Left ventricle myocardium inferior (tissue), 1 donor: ENCODE results near the gene ZCCHC4. TPM values are rescaled to one million over a fixed set of nuclear protein-coding genes. Genes with fewer than 3 reads are reported as not detected.

Source experiments
- DNase-seq: peaks from one replicate; pipeline ENCODE4 v3.0.0-alpha.2; 2020
- H3K27ac ChIP-seq: fragments of 200-600 bp; replicated peaks from 2 replicates; pipeline ENCODE4 v1.8.0; 2021
- H3K27me3 ChIP-seq: fragments of 200-600 bp; 2 replicates; pipeline ENCODE4 v1.8.0; 2021; ENCODE audit warnings: low read depth
- H3K36me3 ChIP-seq: fragments of 200-600 bp; 2 replicates; pipeline ENCODE4 v1.8.0; 2021
- H3K4me1 ChIP-seq: fragments of 200-600 bp; 2 replicates; pipeline ENCODE4 v1.8.0; 2021
- H3K4me3 ChIP-seq: fragments of 200-600 bp; 2 replicates; pipeline ENCODE4 v1.8.0; 2021; ENCODE audit warnings: mild to moderate bottlenecking, moderate library complexity
- H3K9me3 ChIP-seq: fragments of 200-600 bp; replicated peaks from 2 replicates; pipeline ENCODE4 v1.8.0; 2021
- intact Hi-C: fragments of 100-400 bp; cut with micrococcal nuclease; formaldehyde crosslinking; loops from one replicate; pipeline ENCODE4 v1.11.0; 2022
- total RNA-seq: library from RNA; stranded (reverse); fragmentation: NEBNext Ultra II Directional; extraction: Animal tissue kit (Norgen Biotek cat#: 25700); gene quantifications from one replicate; pipeline ENCODE4 v1.2.1, GENCODE V29; 2021
- TF ChIP-seq, protein P1 (sequence below): fragments of 200-600 bp; IDR thresholded peaks from 2 replicates; pipeline ENCODE4 v1.8.0; 2021; ENCODE audit warnings: antibody characterized with exemption, mild to moderate bottlenecking, borderline replicate concordance
- donor health status: DM: no; HTN: yes; CAD: no; lungs with severe emphysema.

Gene ZCCHC4
- total RNA-seq, 1 donor from 2014 or later = 8.7 TPM

- no peaks in the 10 kb centered on the region for H3K4me1 ChIP-seq
- intact Hi-C loops = no loop called here
These were observed 22.0 kb upstream of the ZCCHC4 start for GRCh38 chr4:25290490-25291067.

DNA sequence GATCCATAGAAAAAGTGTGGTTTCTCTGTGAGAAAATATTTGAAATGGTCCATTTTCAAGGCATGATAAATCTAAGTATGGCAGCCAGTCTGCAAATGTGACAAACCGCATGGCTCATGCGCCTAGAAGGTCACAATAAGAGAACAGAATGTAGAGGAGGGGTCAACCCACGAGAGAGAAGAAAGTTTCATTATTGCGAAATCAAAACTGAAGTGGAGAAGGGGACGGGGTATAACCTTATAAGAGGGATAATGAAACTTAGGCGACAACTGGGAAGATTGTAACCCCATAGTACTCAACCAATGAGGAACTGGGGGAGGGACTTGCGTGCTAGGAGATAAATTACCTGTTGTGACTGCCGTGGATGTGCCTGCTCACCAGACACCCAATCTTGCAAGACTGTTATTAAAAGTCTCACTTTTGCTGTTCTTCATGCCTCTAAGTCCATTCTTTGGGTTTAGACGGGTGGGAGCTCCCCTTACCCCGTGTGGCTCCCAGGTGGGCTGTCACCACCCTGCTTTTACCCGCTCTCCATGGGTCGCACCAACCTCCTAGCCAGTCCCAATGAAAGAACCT lies 21.3 kb upstream of the ZCCHC4 start:
- no peaks in the 10 kb centered on the region for H3K4me1 ChIP-seq
- H3K27ac ChIP-seq = no peak overlapping the region
- DNase-seq = no peak
- H3K27me3 ChIP-seq = peaks cover 11% of the 10 kb centered on the region
- H3K4me3 ChIP-seq = no peak overlapping the region
- intact Hi-C loops = no loop called here
- H3K36me3 ChIP-seq = no peaks in the 10 kb centered on the region
- TF ChIP-seq, protein P1, sequence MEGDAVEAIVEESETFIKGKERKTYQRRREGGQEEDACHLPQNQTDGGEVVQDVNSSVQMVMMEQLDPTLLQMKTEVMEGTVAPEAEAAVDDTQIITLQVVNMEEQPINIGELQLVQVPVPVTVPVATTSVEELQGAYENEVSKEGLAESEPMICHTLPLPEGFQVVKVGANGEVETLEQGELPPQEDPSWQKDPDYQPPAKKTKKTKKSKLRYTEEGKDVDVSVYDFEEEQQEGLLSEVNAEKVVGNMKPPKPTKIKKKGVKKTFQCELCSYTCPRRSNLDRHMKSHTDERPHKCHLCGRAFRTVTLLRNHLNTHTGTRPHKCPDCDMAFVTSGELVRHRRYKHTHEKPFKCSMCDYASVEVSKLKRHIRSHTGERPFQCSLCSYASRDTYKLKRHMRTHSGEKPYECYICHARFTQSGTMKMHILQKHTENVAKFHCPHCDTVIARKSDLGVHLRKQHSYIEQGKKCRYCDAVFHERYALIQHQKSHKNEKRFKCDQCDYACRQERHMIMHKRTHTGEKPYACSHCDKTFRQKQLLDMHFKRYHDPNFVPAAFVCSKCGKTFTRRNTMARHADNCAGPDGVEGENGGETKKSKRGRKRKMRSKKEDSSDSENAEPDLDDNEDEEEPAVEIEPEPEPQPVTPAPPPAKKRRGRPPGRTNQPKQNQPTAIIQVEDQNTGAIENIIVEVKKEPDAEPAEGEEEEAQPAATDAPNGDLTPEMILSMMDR = no peak
- peaks cover 10% of the 10 kb centered on the region for H3K9me3 ChIP-seq

More at GRCh38 chr4:25290490-25291067, 22.0 kb upstream of the ZCCHC4 start:
- Histone ChIP-seq H3K27ac (no peak overlapping the region), H3K36me3 (no peaks in the 10 kb centered on the region), H3K4me3 (no peak overlapping the region), H3K27me3 (peaks cover 11% of the 10 kb centered on the region), H3K9me3 (peaks cover 10% of the 10 kb centered on the region)
- TF ChIP-seq, protein P1 = no peak
- DNase-seq = no peak

DNA sequence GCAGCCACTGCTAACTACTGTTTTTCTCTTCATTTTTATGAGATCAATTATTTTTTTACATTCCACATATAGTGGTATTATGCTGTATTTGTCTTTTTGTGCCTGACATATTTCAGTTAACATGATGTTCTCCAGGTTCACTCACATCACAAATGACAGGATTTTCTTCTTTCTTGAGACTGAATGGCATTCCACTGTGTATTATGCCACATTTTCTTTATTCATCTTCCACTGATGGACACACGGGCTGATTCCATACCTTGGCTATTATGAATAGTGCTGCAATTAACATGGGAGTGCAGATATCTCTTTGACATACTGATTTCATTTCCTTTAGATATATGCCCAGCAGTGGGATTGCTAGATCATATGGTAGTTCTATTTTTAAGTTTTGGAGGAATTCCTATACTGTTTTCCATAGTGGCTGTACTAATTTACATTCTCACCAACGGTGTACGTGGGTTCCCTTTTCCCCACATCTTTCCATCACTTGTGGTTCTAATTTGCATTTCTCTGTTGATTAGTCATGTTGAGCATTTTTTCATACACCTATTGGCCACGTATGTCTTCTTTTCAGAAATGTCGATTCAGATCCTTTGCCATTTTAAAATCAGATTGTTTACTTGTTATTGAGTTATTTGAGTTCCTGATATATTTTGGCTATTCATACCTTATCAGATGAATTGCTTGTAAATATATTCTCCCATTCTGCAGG lies 14.9 kb upstream of the ZCCHC4 start:
- Histone ChIP-seq H3K4me3 (no peak overlapping the region), H3K27me3 (peaks cover 27% of the 10 kb centered on the region), H3K27ac (no peak overlapping the region), H3K4me1 (no peaks in the 10 kb centered on the region), H3K9me3 (no peaks in the 10 kb centered on the region), H3K36me3 (no peaks in the 10 kb centered on the region)
- intact Hi-C loops = no loop called here
- DNase-seq = no peak
- TF ChIP-seq, protein P1 = no peak

GRCh38 chr4:25299476-25300203 lies 12.9 kb upstream of the ZCCHC4 start:
- no peak for DNase-seq
- intact Hi-C loops = no loop called here
- Histone ChIP-seq H3K27ac (no peak overlapping the region), H3K36me3 (no peaks in the 10 kb centered on the region), H3K4me1 (no peaks in the 10 kb centered on the region), H3K4me3 (no peak overlapping the region), H3K9me3 (no peaks in the 10 kb centered on the region), H3K27me3 (peaks cover 24% of the 10 kb centered on the region)
- TF ChIP-seq, protein P1 = no peak

GRCh38 chr4:25301471-25301870 lies 11.1 kb upstream of the ZCCHC4 start:
- no peaks in the 10 kb centered on the region for H3K4me1 ChIP-seq
- intact Hi-C loops = no loop called here
- no peak overlapping the region for H3K27ac ChIP-seq
- no peak overlapping the region for H3K4me3 ChIP-seq
- H3K27me3 ChIP-seq = peaks cover 24% of the 10 kb centered on the region
- TF ChIP-seq, protein P1 = no peak
- no peak for DNase-seq
- H3K36me3 ChIP-seq = no peaks in the 10 kb centered on the region
- no peaks in the 10 kb centered on the region for H3K9me3 ChIP-seq
